Measurements from ENCODE around the gene ANKRD23.

DNA sequence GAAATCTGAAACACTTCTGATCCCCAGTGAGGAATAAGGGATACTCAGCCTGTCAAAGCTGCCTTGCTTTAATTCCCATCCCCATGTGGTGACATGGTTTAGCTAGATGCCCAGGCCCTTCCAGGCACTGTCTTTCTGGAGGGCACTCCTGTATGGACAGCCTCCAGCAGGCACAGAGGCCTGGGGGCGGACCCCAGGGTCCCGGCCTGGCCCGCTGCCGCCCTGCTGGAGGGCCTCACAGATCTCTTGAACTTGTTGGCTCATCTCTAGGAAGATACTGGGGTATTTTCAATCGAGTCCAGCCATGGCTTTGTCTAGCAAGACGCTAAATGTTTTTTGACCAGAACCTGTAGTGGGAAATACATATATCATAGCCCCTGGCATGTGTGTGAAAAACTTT is 48.7 kb downstream of the ANKRD23 start:
- TF ChIP-seq NFRKB (IDR thresholded peaks at IDR 0.05) (no peak), ZNF384 (IDR thresholded peaks at IDR 0.05) (no peak), BHLHE40 (IDR thresholded peaks at IDR 0.05; ENCODE audit: borderline replicate concordance) (no peak), FOXM1 (IDR thresholded peaks at IDR 0.05; ENCODE audit: borderline replicate concordance) (no peak), SP1 (IDR thresholded peaks at IDR 0.05) (no peak), ELF4 (IDR thresholded peaks at IDR 0.05) (no peak), CTBP1 (IDR thresholded peaks at IDR 0.05; ENCODE audit: borderline replicate concordance) (no peak), FOXA1 (IDR thresholded peaks at IDR 0.05) (no peak), LEF1 (IDR thresholded peaks at IDR 0.05; ENCODE audit: borderline replicate concordance) (no peak), ARNT (IDR thresholded peaks at IDR 0.05) (no peak), SUZ12 (IDR thresholded peaks at IDR 0.05) (no peak)
- TF ChIP-seq, protein P1, sequence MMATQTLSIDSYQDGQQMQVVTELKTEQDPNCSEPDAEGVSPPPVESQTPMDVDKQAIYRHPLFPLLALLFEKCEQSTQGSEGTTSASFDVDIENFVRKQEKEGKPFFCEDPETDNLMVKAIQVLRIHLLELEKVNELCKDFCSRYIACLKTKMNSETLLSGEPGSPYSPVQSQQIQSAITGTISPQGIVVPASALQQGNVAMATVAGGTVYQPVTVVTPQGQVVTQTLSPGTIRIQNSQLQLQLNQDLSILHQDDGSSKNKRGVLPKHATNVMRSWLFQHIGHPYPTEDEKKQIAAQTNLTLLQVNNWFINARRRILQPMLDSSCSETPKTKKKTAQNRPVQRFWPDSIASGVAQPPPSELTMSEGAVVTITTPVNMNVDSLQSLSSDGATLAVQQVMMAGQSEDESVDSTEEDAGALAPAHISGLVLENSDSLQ (IDR thresholded peaks at IDR 0.05), result no peak

All from HEK293T (cell line).